Suprapubic skin (tissue), 4 donors: ENCODE results near the gene JUP. TPM values are rescaled to one million over a fixed set of nuclear protein-coding genes. Genes with fewer than 3 reads are reported as not detected.

Source experiments
- DNase-seq, 2 donors: peaks; one replicate each; pipeline ENCODE4 v3.0.0-alpha.2; 2019; ENCODE audit warnings: low spot score in 2 of 2
- H3K27ac ChIP-seq: fragments of 200-600 bp; sonication (generic); one replicate; pipeline ENCODE4 v1.5.1; 2019
- H3K27me3 ChIP-seq: fragments of 200-600 bp; sonication (generic); one replicate; pipeline ENCODE4 v1.5.1; 2019
- H3K36me3 ChIP-seq: fragments of 200-600 bp; sonication (generic); one replicate; pipeline ENCODE4 v1.5.1; 2019
- H3K4me1 ChIP-seq: fragments of 200-600 bp; sonication (generic); one replicate; pipeline ENCODE4 v1.5.1; 2019
- H3K4me3 ChIP-seq: fragments of 200-600 bp; sonication (generic); one replicate; pipeline ENCODE4 v1.5.1; 2019; ENCODE audit warnings: mild to moderate bottlenecking
- H3K9me3 ChIP-seq: fragments of 200-600 bp; sonication (generic); one replicate; pipeline ENCODE4 v1.5.1; 2019
- EP300 ChIP-seq: sonication (generic); formaldehyde crosslinking; IDR thresholded peaks from one replicate; pipeline ENCODE4 v1.6.1; 2017; ENCODE audit warnings: antibody characterized with exemption
- POLR2A ChIP-seq, 2 donors: fragments of 450-650 bp; IDR thresholded peaks; one replicate each; pipeline ENCODE4 v1.6.1; 2017; ENCODE audit warnings: antibody characterized with exemption in 2 of 2, mild to moderate bottlenecking in 2 of 2, moderate library complexity in 2 of 2
- POLR2AphosphoS5 ChIP-seq, 3 donors: sonication (generic); formaldehyde crosslinking; IDR thresholded peaks; one replicate each; pipeline ENCODE4 v1.6.1; 2017; ENCODE audit warnings: antibody characterized with exemption in 3 of 3
- WGBS: methylation state at CpG from one replicate; pipeline ENCODE4 v1.1.5; 2018; 5-methylcytosine and 5-hydroxymethylcytosine counted together
- total RNA-seq, 4 donors: library from RNA; depleted of rRNA; stranded (reverse); fragments of >200 nt; gene quantifications; one replicate each; pipeline ENCODE4 v1.1.0, GENCODE V29; 2016
- TF ChIP-seq, protein P1 (sequence below), 2 donors: fragments of 200-600 bp in 1 of 2; fragments of 450-650 bp in 1 of 2; sonication (generic) in 1 of 2; IDR thresholded peaks; one replicate each; pipeline ENCODE4 v1.5.1; 2016 to 2019; ENCODE audit warnings: antibody characterized with exemption in 2 of 2, mild to moderate bottlenecking in 1 of 2, moderate library complexity in 1 of 2

The JUP gene
- total RNA-seq, 4 donors from 2014 or later = 1,107 to 2,369 (median 1,992) TPM

DNA sequence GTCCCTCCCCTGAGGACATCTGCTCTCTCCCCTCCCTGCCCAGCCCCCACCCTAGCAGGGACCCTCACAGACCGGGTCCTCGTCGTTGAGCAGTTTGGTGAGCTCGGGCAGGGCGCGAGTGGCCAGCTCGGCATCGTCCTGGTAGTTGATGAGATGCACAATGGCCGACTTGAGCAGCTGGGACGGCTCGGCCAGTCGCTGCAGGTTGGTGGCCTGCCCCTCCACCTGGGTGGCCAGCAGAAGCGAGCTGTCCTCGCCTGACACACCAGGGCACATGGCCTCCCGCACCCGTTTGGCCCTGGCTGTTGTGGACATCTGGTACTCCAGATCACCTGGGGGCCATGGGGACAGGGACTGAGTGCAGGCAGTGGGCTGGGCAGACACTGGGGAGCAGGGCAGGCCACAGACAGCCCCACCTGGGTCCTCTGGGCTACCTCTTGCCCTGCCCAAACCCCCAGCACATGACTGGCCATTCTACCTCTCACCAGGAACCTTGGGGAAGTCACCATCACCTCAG lies 17.1 kb downstream of the JUP start:
- Histone ChIP-seq H3K27ac (no peak overlapping the region), H3K27me3 (no peaks in the 10 kb centered on the region), H3K4me3 (no peak overlapping the region), H3K36me3 (peaks cover 79% of the 10 kb centered on the region), H3K9me3 (no peaks in the 10 kb centered on the region), H3K4me1 (peaks cover 43% of the 10 kb centered on the region)
- DNase-seq = no peak
- no peak for TF ChIP-seq EP300
- no peak for TF ChIP-seq POLR2A (IDR thresholded peaks at IDR 0.05)
- TF ChIP-seq POLR2AphosphoS5 (IDR thresholded peaks at IDR 0.05) = no peak
- TF ChIP-seq, protein P1, sequence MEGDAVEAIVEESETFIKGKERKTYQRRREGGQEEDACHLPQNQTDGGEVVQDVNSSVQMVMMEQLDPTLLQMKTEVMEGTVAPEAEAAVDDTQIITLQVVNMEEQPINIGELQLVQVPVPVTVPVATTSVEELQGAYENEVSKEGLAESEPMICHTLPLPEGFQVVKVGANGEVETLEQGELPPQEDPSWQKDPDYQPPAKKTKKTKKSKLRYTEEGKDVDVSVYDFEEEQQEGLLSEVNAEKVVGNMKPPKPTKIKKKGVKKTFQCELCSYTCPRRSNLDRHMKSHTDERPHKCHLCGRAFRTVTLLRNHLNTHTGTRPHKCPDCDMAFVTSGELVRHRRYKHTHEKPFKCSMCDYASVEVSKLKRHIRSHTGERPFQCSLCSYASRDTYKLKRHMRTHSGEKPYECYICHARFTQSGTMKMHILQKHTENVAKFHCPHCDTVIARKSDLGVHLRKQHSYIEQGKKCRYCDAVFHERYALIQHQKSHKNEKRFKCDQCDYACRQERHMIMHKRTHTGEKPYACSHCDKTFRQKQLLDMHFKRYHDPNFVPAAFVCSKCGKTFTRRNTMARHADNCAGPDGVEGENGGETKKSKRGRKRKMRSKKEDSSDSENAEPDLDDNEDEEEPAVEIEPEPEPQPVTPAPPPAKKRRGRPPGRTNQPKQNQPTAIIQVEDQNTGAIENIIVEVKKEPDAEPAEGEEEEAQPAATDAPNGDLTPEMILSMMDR (IDR thresholded peaks at IDR 0.05) = no peak
- WGBS = no CpG with 5 or more reads among the region's 16 CpGs

DNA sequence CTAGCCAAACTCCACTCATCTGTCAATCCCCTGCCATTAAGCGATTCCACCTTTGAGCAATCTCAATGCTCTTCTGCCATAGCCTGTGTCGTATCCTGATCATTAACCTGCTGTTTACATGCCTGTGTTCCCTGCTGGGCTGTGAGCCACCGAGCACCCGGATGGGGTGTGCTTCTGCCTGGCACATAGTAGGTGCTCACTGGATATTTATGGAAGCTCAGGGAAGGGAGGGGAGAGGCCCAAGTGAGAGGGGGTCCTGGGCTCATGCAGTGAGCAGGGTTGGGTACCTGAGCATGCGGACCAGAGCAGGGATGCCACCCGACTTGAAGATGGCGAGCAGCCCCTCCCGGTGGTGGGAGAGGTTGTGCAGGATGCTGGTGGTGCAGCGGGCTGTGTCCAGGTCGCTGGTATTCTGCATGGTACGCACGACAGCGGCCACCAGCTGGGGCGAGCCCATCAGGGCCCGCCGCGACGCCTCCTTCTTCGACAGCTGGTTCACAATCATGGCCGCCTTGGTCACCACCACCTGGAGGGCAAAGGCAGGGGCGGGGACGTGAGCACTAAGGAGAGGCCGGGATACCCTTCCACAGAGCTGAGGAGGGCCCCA lies 17.7 kb downstream of the JUP start:
- 85% methylated on average over 10 of the region's 23 CpGs for WGBS
- no peak for DNase-seq
- TF ChIP-seq, protein P1 (IDR thresholded peaks at IDR 0.05) = no peak
- TF ChIP-seq POLR2AphosphoS5 (IDR thresholded peaks at IDR 0.05) (no peak), POLR2A (IDR thresholded peaks at IDR 0.05) (no peak), EP300 (no peak)
- H3K36me3 ChIP-seq = peaks cover 85% of the 10 kb centered on the region
- H3K27me3 ChIP-seq = no peaks in the 10 kb centered on the region
- H3K4me3 ChIP-seq = no peak overlapping the region
- H3K27ac ChIP-seq = no peak overlapping the region
- peaks cover 37% of the 10 kb centered on the region for H3K4me1 ChIP-seq
- no peaks in the 10 kb centered on the region for H3K9me3 ChIP-seq

DNA sequence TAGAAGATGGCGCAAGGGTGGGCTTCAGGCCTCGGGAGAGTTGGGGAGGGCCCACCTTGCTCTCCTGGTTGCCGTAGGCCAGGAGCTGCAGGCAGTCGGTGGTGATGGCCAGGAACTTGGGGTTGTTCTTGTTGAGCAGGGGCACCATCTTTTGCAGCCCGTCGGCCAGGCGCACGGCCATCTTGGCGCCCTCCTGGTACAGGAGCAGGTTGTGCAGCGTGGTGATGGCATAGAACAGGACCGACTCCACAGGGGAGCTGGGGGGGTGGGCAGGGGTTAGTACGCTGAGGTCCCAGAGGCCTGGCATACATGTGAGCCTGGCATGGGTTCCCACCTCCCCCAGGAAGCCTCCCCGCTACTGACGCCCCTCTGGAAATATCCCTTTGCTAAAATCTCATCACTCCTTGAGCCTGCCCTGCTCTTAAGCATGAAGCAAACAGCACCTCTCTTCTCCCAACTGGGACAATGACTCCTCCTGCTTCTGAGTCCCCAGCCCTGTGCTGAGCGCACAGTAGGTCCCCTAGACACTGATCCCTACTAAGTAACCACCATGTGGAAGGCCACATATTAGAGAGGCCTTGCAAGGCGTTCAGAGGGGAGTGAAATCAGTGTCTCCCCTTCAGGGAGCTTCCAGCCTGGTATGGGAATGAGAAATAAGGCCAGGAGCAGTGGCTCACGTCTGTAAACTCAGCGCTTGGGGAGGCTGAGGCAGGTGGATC lies 19.0 kb downstream of the JUP start:
- H3K27me3 ChIP-seq = no peaks in the 10 kb centered on the region
- H3K4me3 ChIP-seq = no peak overlapping the region
- H3K36me3 ChIP-seq = peaks cover 95% of the 10 kb centered on the region
- WGBS = 91% methylated on average over 15 of the region's 18 CpGs
- H3K9me3 ChIP-seq = no peaks in the 10 kb centered on the region
- H3K4me1 ChIP-seq = peaks cover 24% of the 10 kb centered on the region
- no peak overlapping the region for H3K27ac ChIP-seq
- TF ChIP-seq POLR2A (IDR thresholded peaks at IDR 0.05) (no peak), POLR2AphosphoS5 (IDR thresholded peaks at IDR 0.05) (no peak), EP300 (no peak)
- TF ChIP-seq, protein P1 (IDR thresholded peaks at IDR 0.05) = no peak
- no peak for DNase-seq

DNA sequence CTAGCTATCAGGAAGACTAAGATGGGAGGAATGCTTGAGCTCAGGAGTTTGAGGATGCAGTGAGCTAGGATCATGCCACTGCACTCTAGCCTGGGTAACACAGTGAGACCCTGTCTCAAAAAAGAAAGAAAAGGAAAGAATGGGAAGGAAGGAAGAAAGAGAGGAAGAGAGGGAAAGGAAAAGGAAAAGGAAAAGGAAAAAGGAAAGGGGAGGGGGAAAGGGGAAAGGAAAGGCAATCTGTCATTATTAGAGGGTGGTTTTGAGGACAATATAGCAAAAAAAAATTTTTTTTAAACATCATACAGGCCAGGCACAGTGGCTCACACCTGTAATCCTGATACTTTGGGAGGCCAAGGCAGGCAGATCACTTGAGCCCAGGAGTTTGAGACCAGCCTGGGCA lies 20.4 kb downstream of the JUP start:
- Histone ChIP-seq H3K4me3 (no peak overlapping the region), H3K4me1 (peaks cover 10% of the 10 kb centered on the region), H3K9me3 (no peaks in the 10 kb centered on the region), H3K36me3 (peaks cover 99% of the 10 kb centered on the region), H3K27me3 (no peaks in the 10 kb centered on the region), H3K27ac (no peak overlapping the region)
- no peak for DNase-seq
- TF ChIP-seq POLR2AphosphoS5 (IDR thresholded peaks at IDR 0.05) (no peak), POLR2A (IDR thresholded peaks at IDR 0.05) (no peak), EP300 (no peak)

DNA sequence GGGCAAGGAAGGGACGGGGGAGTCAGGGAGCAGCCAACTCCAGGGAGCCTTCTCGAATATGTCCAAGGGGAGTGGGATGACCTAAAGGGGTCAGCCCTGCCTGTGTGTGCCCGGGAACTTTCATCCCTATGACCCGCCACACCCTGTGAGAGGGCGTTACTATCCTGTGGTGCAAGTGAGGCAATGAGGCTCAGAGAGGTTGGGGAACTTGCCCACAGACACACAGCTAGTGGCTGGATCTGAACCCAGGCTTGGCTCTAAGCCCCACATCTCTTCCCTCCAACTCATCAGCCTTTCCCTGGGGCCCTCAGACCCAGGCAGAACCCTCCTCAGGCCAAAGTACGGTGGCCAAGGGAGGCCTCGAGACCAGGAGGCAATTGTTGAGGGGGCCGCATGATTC lies 23.2 kb downstream of the JUP start:
- TF ChIP-seq POLR2AphosphoS5 (IDR thresholded peaks at IDR 0.05) = no peak
- TF ChIP-seq, protein P1 (IDR thresholded peaks at IDR 0.05) = no peak
- no peak for TF ChIP-seq POLR2A (IDR thresholded peaks at IDR 0.05)
- Histone ChIP-seq H3K36me3 (peaks cover 99% of the 10 kb centered on the region), H3K27ac (no peak overlapping the region), H3K27me3 (no peaks in the 10 kb centered on the region), H3K4me3 (no peak overlapping the region), H3K9me3 (no peaks in the 10 kb centered on the region), H3K4me1 (no peaks in the 10 kb centered on the region)
- WGBS = 84% methylated on average over 6 of the region's 8 CpGs
- DNase-seq = no peak
